ENCODE data around the gene RPS18. TPM values are rescaled to one million over a fixed set of nuclear protein-coding genes. Genes with fewer than 3 reads are reported as not detected.

RPS18 gene
- total and polyA plus RNA-seq, 2 of the 13 experiments (the other 11 are each of a cell fraction or from before 2014, with no cell fraction given) = 3,896 to 5,806 TPM

GRCh38 chr6:33248932-33249731 is 22.7 kb upstream of the RPS18 start (continued):
- TF ChIP-seq RAD51 (IDR thresholded peaks at IDR 0.05; ENCODE audit: borderline replicate concordance) (no peak), ZNF777 (CRISPR knock-in tag; IDR thresholded peaks at IDR 0.05) (no peak), HOXA7 (CRISPR knock-in tag; IDR thresholded peaks at IDR 0.05) (no peak), ZNF256 (CRISPR knock-in tag; conservative IDR thresholded peaks at IDR 0.05) (no peak), TOE1 (CRISPR knock-in tag; IDR thresholded peaks at IDR 0.05) (no peak), SUZ12 (IDR thresholded peaks at IDR 0.05; ENCODE audit: low read depth, low read length) (no peak), ZNF724P (CRISPR knock-in tag; IDR thresholded peaks at IDR 0.05; ENCODE audit: borderline replicate concordance) (peak; percentile 77; the same call in 1 of the 2 replicates), ZBTB2 (CRISPR knock-in tag; IDR thresholded peaks at IDR 0.05; ENCODE audit: low read depth) (no peak), ZNF773 (CRISPR knock-in tag; IDR thresholded peaks at IDR 0.05; ENCODE audit: borderline replicate concordance) (no peak), ZNF709 (CRISPR knock-in tag; IDR thresholded peaks at IDR 0.05) (peak; percentile 78), ZMAT3 (CRISPR knock-in tag; conservative IDR thresholded peaks at IDR 0.05) (0 out of 2 replicates have a peak, but pooled peaks have one; percentile 38), ZNF251 (CRISPR knock-in tag; IDR thresholded peaks at IDR 0.05) (no peak), SPEN (CRISPR knock-in tag; IDR thresholded peaks at IDR 0.05; ENCODE audit: low read depth) (peak; percentile 86; the same call in 1 of the 2 replicates), DDIT3 (CRISPR knock-in tag; IDR thresholded peaks at IDR 0.05) (no peak), ZNF224 (CRISPR knock-in tag; IDR thresholded peaks at IDR 0.05) (peak; percentile 75; the same call in 1 of the 2 replicates), ZNF704 (CRISPR knock-in tag; IDR thresholded peaks at IDR 0.05; ENCODE audit: borderline replicate concordance) (0 out of 2 replicates have a peak, but pooled peaks have one; percentile 9), ZNF75D (CRISPR knock-in tag; IDR thresholded peaks at IDR 0.05; ENCODE audit: borderline replicate concordance) (no peak), PLSCR1 (CRISPR knock-in tag; IDR thresholded peaks at IDR 0.05; ENCODE audit: borderline replicate concordance) (no peak), ZBTB33 (CRISPR knock-in tag; IDR thresholded peaks at IDR 0.05) (no peak), ZNF616 (CRISPR knock-in tag; IDR thresholded peaks at IDR 0.05; ENCODE audit: low read depth) (peak; percentile 31; the same call in 1 of the 2 replicates), ZNF589 (CRISPR knock-in tag; conservative IDR thresholded peaks at IDR 0.05) (no peak), MEF2D (CRISPR knock-in tag; IDR thresholded peaks at IDR 0.05) (no peak; the same call in none of the 2 replicates), SRF (IDR thresholded peaks at IDR 0.05; ENCODE audit: low read depth, low read length) (peak; percentile 57), PLRG1 (conservative IDR thresholded peaks at IDR 0.05) (no peak), AGO2 (optimal IDR thresholded peaks at IDR 0.05; ENCODE audit: low read depth, low read length) (peak; percentile 97), SIN3B (IDR thresholded peaks at IDR 0.05; ENCODE audit: low read length) (no peak)

Measured in HepG2 (cell line).